Stimulated activated CD8-positive, alpha-beta memory T cell treated with anti-CD3 and anti-CD28 coated beads, Interleukin-4, amount 100 ng/mL, for 24 hours (primary cell): ENCODE results near the gene KRTAP5-4.
"Not testable (repeated sequence)": the region's sequence is repeated elsewhere in the genome, so short reads cannot be mapped to it uniquely, and the experiment has no call there.

Source experiments
- DNase-seq: peaks from one replicate; pipeline ENCODE4 v3.0.0-alpha.2; 2020; ENCODE audit warnings: low read depth

KRTAP5-4 gene

GRCh38 chr11:1600626-1601025 is 21.3 kb downstream of the KRTAP5-4 start:
- no peak for DNase-seq

GRCh38 chr11:1598816-1599215 is 23.1 kb downstream of the KRTAP5-4 start:
- DNase-seq, result no peak

GRCh38 chr11:1598406-1598805 is 23.5 kb downstream of the KRTAP5-4 start:
- not testable (repeated sequence) for DNase-seq

- no peak for DNase-seq
Observed at GRCh38 chr11:1597994-1598380, 24.0 kb downstream of the KRTAP5-4 start, which contains the start of gene KRTAP5-2. Gene KRTAP5-2 (minus strand): TSS chr11:1598294. CDS start chr11:1598250, 44 bp downstream.

GRCh38 chr11:1597331-1597993 is 24.5 kb downstream of the KRTAP5-4 start:
- no peak for DNase-seq

GRCh38 chr11:1596576-1597121 is 25.3 kb downstream of the KRTAP5-4 start:
- not testable (repeated sequence) for DNase-seq

GRCh38 chr11:1595994-1596575 is 25.9 kb downstream of the KRTAP5-4 start:
- DNase-seq, result not testable (repeated sequence)

GRCh38 chr11:1592628-1593027 is 29.3 kb downstream of the KRTAP5-4 start:
- no peak for DNase-seq

- DNase-seq, result no peak
Observed at GRCh38 chr11:1589996-1590395, 31.9 kb downstream of the KRTAP5-4 start.

GRCh38 chr11:1589191-1589963 is 32.6 kb downstream of the KRTAP5-4 start:
- not testable (repeated sequence) for DNase-seq

GRCh38 chr11:1586699-1587098 is 35.2 kb downstream of the KRTAP5-4 start:
- DNase-seq, result no peak

- not testable (repeated sequence) for DNase-seq
Observed at GRCh38 chr11:1584661-1585370, 37.1 kb downstream of the KRTAP5-4 start, which contains the start of gene KRTAP5-1. Gene KRTAP5-1 (minus strand): TSS chr11:1585283. CDS start chr11:1585249, 34 bp downstream.

GRCh38 chr11:1582909-1583308 is 39.0 kb downstream of the KRTAP5-4 start:
- not testable (repeated sequence) for DNase-seq

GRCh38 chr11:1581976-1582375 is 40.0 kb downstream of the KRTAP5-4 start:
- DNase-seq, result no peak

GRCh38 chr11:1576825-1577224 is 45.1 kb downstream of the KRTAP5-4 start:
- DNase-seq, result no peak

- DNase-seq, result not testable (repeated sequence)
Observed at GRCh38 chr11:1575756-1576155, 46.2 kb downstream of the KRTAP5-4 start.

- no peak for DNase-seq
Observed at GRCh38 chr11:1574933-1575242, 47.0 kb downstream of the KRTAP5-4 start.

- DNase-seq, result no peak
Observed at GRCh38 chr11:1574238-1574932, 47.6 kb downstream of the KRTAP5-4 start.

- no peak for DNase-seq
Observed at GRCh38 chr11:1573903-1574237, 48.1 kb downstream of the KRTAP5-4 start.

GRCh38 chr11:1573077-1573902 is 48.6 kb downstream of the KRTAP5-4 start:
- no peak for DNase-seq
